ENCODE results near the gene RNF130.

DNA sequence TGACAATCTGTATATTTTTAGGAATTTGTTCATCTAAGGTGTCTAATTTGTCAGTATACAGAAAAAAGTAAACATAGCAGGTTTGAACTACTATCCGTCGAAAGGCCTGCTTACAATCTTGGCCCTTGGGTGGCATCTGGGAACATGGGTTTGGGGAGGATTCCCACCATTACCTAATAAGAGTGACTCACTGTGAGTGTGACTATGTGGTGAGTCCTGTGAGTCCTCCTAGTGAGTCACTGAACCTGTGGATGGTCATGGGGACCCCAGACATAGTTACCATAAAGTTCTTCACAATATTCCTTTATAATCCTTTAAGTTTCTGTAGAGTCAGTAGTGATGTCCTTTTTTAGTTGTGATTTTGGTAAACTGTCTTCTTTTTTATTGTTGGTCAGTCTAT, 37.0 kb downstream of the RNF130 start:
- TF ChIP-seq, protein P1, sequence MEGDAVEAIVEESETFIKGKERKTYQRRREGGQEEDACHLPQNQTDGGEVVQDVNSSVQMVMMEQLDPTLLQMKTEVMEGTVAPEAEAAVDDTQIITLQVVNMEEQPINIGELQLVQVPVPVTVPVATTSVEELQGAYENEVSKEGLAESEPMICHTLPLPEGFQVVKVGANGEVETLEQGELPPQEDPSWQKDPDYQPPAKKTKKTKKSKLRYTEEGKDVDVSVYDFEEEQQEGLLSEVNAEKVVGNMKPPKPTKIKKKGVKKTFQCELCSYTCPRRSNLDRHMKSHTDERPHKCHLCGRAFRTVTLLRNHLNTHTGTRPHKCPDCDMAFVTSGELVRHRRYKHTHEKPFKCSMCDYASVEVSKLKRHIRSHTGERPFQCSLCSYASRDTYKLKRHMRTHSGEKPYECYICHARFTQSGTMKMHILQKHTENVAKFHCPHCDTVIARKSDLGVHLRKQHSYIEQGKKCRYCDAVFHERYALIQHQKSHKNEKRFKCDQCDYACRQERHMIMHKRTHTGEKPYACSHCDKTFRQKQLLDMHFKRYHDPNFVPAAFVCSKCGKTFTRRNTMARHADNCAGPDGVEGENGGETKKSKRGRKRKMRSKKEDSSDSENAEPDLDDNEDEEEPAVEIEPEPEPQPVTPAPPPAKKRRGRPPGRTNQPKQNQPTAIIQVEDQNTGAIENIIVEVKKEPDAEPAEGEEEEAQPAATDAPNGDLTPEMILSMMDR (IDR thresholded peaks at IDR 0.05): no peak
- TF ChIP-seq POLR2A (IDR thresholded peaks at IDR 0.05): no peak
